Measurements from ENCODE around the gene KRTAP20-1. TPM values are rescaled to one million over a fixed set of nuclear protein-coding genes. Genes with fewer than 3 reads are reported as not detected.

KRTAP20-1 gene
- total RNA-seq, 1 experiment from 2014 or later = not detected

DNA sequence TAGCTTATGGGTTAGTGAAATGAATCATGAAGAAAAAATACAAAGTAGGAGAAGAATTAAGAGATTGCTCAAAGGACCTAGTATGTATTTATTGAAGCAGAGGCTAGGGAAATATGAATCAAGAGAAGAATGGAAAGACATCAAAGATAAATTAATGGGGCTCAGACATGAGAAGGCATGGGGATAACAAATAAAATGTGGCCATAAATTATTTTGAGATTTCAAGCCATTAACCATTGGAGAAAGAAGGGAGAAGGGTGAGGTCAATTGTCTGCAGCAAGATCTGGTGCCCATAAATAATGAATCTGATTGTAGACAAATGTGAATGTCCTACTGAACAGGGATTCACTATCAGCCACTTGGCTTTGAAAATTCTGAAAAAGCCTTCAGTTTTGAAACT lies 36.7 kb downstream of the KRTAP20-1 start:
- Histone ChIP-seq H3K79me1 (ENCODE audit: insufficient read depth, low read depth, low read length, poor library complexity, severe bottlenecking) (no peaks in the 10 kb centered on the region), H4K5ac (ENCODE audit: insufficient read length, low read depth, low read length) (no peak overlapping the region), H3K4me2 (ENCODE audit: insufficient read depth, insufficient read length, low read length) (no peak overlapping the region), H3K18ac (ENCODE audit: insufficient read length, low read depth, low read length) (no peak overlapping the region), H3K14ac (ENCODE audit: insufficient read depth, low read length) (no peak overlapping the region), H2BK120ac (ENCODE audit: low read depth, low read length, poor library complexity, severe bottlenecking) (no peak overlapping the region), H3K9me3 (ENCODE audit: control insufficient read depth, low read depth, low read length) (no peaks in the 10 kb centered on the region), H3T11ph (ENCODE audit: low read length) (no peak overlapping the region), H3K4me1 (ENCODE audit: insufficient read depth, low read length) (no peaks in the 10 kb centered on the region), H3K23ac (ENCODE audit: insufficient read length, low read depth, low read length) (no peak overlapping the region), H3K27ac (ENCODE audit: insufficient read length, low read depth, low read length) (no peak overlapping the region), H2AK5ac (ENCODE audit: insufficient read length, low read length) (no peak overlapping the region), H2BK15ac (ENCODE audit: low read depth, low read length) (no peak overlapping the region), H2BK5ac (ENCODE audit: insufficient read length, low read length) (no peak overlapping the region), H4K20me1 (ENCODE audit: control insufficient read depth, insufficient read depth, insufficient read length) (no peaks in the 10 kb centered on the region), H3K56ac (ENCODE audit: insufficient read length, low read depth, low read length) (no peak overlapping the region), H4K8ac (replicated peaks; ENCODE audit: insufficient read length, low read depth, low read length) (no peak overlapping the region), H3K23me2 (ENCODE audit: insufficient read length, low read depth, low read length, poor library complexity, severe bottlenecking) (no peaks in the 10 kb centered on the region), H2BK20ac (ENCODE audit: low read depth, low read length, poor library complexity, severe bottlenecking) (no peak overlapping the region), H3K4ac (ENCODE audit: low read depth, low read length) (no peak overlapping the region), H4K91ac (ENCODE audit: insufficient read length, low read depth, low read length) (no peak overlapping the region), H2AFZ (ENCODE audit: low read length) (no peak overlapping the region), H3K27me3 (ENCODE audit: insufficient read depth, low read length) (no peaks in the 10 kb centered on the region), H3K9ac (ENCODE audit: extremely low read depth, insufficient read length, low read length) (no peak overlapping the region), H3K79me2 (ENCODE audit: insufficient read depth, low read length) (no peaks in the 10 kb centered on the region), H2BK12ac (ENCODE audit: insufficient read length, low read depth, low read length) (no peak overlapping the region)
- Mint-ChIP-seq H3K4me1 (no peaks in the 10 kb centered on the region), H3K9me3 (peaks cover 0 to 38% of the 10 kb centered on the region in 2 experiments; a peak in 2 of 5 replicates), H3K27ac (no peak overlapping the region), H3K36me3 (ENCODE audit: insufficient read depth in 1 of 3, low read depth in 3 of 3) (peaks cover 0 to 24% (median 0%) of the 10 kb centered on the region in 3 experiments; a peak in 3 of 7 replicates), H3K4me3 (no peak overlapping the region), H3K27me3 (ENCODE audit: low read depth) (no peaks in the 10 kb centered on the region; the same call in 1 of the 2 replicates)
- TF ChIP-seq CTCF (conservative IDR thresholded peaks at IDR 0.05) = no peak
- no peak for DNase-seq

Other genes starting within 250 kb of the KRTAP20-1 start
- gene KRTAP13-2, start 244.2 kb upstream of the KRTAP20-1 start, total RNA-seq (2021) = not detected in 2 replicates
- not detected in 2 replicates for gene KRTAP13-1, start 220.4 kb upstream of the KRTAP20-1 start, total RNA-seq (2021)
- not detected in 2 replicates for gene KRTAP13-3, start 190.5 kb upstream of the KRTAP20-1 start, total RNA-seq (2021)
- gene KRTAP13-4, start 186.2 kb upstream of the KRTAP20-1 start, total RNA-seq (2021) = 0.39 and 0.68 TPM in 2 replicates
- not detected in 2 replicates for gene KRTAP15-1, start 176.2 kb upstream of the KRTAP20-1 start, total RNA-seq (2021)
- gene KRTAP19-1, start 136.1 kb upstream of the KRTAP20-1 start, total RNA-seq (2021) = not detected in 2 replicates
- gene KRTAP19-2, start 129.0 kb upstream of the KRTAP20-1 start, total RNA-seq (2021) = not detected in 2 replicates
- gene KRTAP19-3, start 124.4 kb upstream of the KRTAP20-1 start, total RNA-seq (2021) = not detected in 2 replicates
- not detected in 2 replicates for gene KRTAP19-4, start 119.3 kb upstream of the KRTAP20-1 start, total RNA-seq (2021)
- gene KRTAP19-5, start 114.3 kb upstream of the KRTAP20-1 start, total RNA-seq (2021) = not detected in 2 replicates
- not detected in 2 replicates for gene KRTAP19-6, start 74.6 kb upstream of the KRTAP20-1 start, total RNA-seq (2021)
- not detected in 2 replicates for gene KRTAP19-7, start 55.1 kb upstream of the KRTAP20-1 start, total RNA-seq (2021)
- not detected in 2 replicates for gene KRTAP22-2, start 26.0 kb upstream of the KRTAP20-1 start, total RNA-seq (2021)
- not detected in 2 replicates for gene KRTAP6-3, start 24.0 kb upstream of the KRTAP20-1 start, total RNA-seq (2021)
- gene KRTAP6-2, start 17.5 kb upstream of the KRTAP20-1 start, total RNA-seq (2021) = not detected in 2 replicates
- gene KRTAP22-1, start 15.3 kb upstream of the KRTAP20-1 start, total RNA-seq (2021) = not detected in 2 replicates
- not detected in 2 replicates for gene KRTAP6-1, start 2.5 kb upstream of the KRTAP20-1 start, total RNA-seq (2021)
- not detected in 2 replicates for gene KRTAP20-4, start 4.2 kb downstream of the KRTAP20-1 start, total RNA-seq (2021)
- gene KRTAP20-2, start 18.8 kb downstream of the KRTAP20-1 start, total RNA-seq (2021) = not detected in 2 replicates
- gene KRTAP20-3, start 26.4 kb downstream of the KRTAP20-1 start, total RNA-seq (2021) = not detected in 2 replicates
- gene KRTAP21-3, start 102.4 kb downstream of the KRTAP20-1 start, total RNA-seq (2021) = not detected in 2 replicates
- not detected in 2 replicates for gene KRTAP21-2, start 130.8 kb downstream of the KRTAP20-1 start, total RNA-seq (2021)
- not detected in 2 replicates for gene KRTAP21-1, start 139.0 kb downstream of the KRTAP20-1 start, total RNA-seq (2021)
- not detected in 2 replicates for gene KRTAP8-1, start 196.8 kb downstream of the KRTAP20-1 start, total RNA-seq (2021)
- not detected in 2 replicates for gene KRTAP7-1, start 213.3 kb downstream of the KRTAP20-1 start, total RNA-seq (2021)

Measured in H9 (cell line).